HEK293T (cell line): ENCODE results near the gene STARD6.

Experiments used
- BHLHE40 ChIP-seq: fragments of 450-650 bp; IDR thresholded peaks from 2 replicates; pipeline ENCODE4 v1.6.1; 2016; ENCODE audit warnings: mild to moderate bottlenecking, moderate library complexity, borderline replicate concordance
- FOXA1 ChIP-seq: fragments of 450-650 bp; IDR thresholded peaks from 2 replicates; pipeline ENCODE4 v1.6.1; 2016; ENCODE audit warnings: mild to moderate bottlenecking
- FOXK2 ChIP-seq: fragments of 450-650 bp; IDR thresholded peaks from 2 replicates; pipeline ENCODE4 v1.6.1; 2016; ENCODE audit warnings: mild to moderate bottlenecking
- L3MBTL2 ChIP-seq: fragments of 450-650 bp; conservative IDR thresholded peaks from 2 replicates; pipeline ENCODE4 v1.6.1; 2016; ENCODE audit warnings: mild to moderate bottlenecking
- LEF1 ChIP-seq: fragments of 450-650 bp; IDR thresholded peaks from 2 replicates; pipeline ENCODE4 v1.6.1; 2017; ENCODE audit warnings: mild to moderate bottlenecking, borderline replicate concordance
- PKNOX1 ChIP-seq: fragments of 450-650 bp; IDR thresholded peaks from 2 replicates; pipeline ENCODE4 v1.6.1; 2016
- SP1 ChIP-seq: fragments of 450-650 bp; IDR thresholded peaks from 2 replicates; pipeline ENCODE4 v1.6.1; 2017
- SUZ12 ChIP-seq: fragments of 450-650 bp; IDR thresholded peaks from 2 replicates; pipeline ENCODE4 v1.6.1; 2016; ENCODE audit warnings: mild to moderate bottlenecking
- TARDBP ChIP-seq: fragments of 450-650 bp; IDR thresholded peaks from 2 replicates; pipeline ENCODE4 v1.6.1; 2016
- ZNF384 ChIP-seq: fragments of 450-650 bp; IDR thresholded peaks from 2 replicates; pipeline ENCODE4 v1.6.1; 2016

GRCh38 chr18:54405290-54405689, 47.6 kb upstream of the STARD6 start:
- no peak for TF ChIP-seq FOXK2
- TF ChIP-seq BHLHE40: no peak
- no peak for TF ChIP-seq SUZ12
- TF ChIP-seq FOXA1: no peak
- TF ChIP-seq SP1: no peak
- TF ChIP-seq TARDBP: no peak
- no peak for TF ChIP-seq PKNOX1
- TF ChIP-seq LEF1: no peak
- TF ChIP-seq ZNF384: no peak
- no peak for TF ChIP-seq L3MBTL2
